GM23338 (cell line): ENCODE data around the gene UQCC3.
A peak's percentile ranks its signal among the peaks of the same experiment; 100 is the strongest.

Experiments used
- EZH2 ChIP-seq: fragments of 200-600 bp; sonication (generic); IDR thresholded peaks from one replicate; pipeline ENCODE4 v1.8.0; 2017; ENCODE audit warnings: antibody characterized with exemption, mild to moderate bottlenecking, low read depth; ENCODE audit not compliant: unreplicated experiment
- EZH2phosphoT487 ChIP-seq: fragments of 200-600 bp; sonication (generic); IDR thresholded peaks from one replicate; pipeline ENCODE4 v1.8.1; 2018; ENCODE audit warnings: antibody characterized with exemption; ENCODE audit not compliant: unreplicated experiment
- POLR2AphosphoS5 ChIP-seq: IDR thresholded peaks from 2 replicates; pipeline ENCODE4 v1.6.1; 2016; ENCODE audit warnings: antibody characterized with exemption, low read depth
- ZNF114 ChIP-seq: fragments of 250-450 bp; sonication (Bioruptor Pico); IDR thresholded peaks from 2 replicates; pipeline ENCODE4 v1.5.0; 2020; ENCODE audit warnings: mild to moderate bottlenecking, moderate library complexity
- ZNF331 ChIP-seq: fragments of 250-450 bp; sonication (Bioruptor Pico); IDR thresholded peaks from 2 replicates; pipeline ENCODE4 v1.5.0; 2020; ENCODE audit warnings: low read depth, mild to moderate bottlenecking, moderate library complexity
- TF ChIP-seq, protein P1 (sequence below), 2 experiments: fragments of 200-600 bp in 1 of 2; sonication (generic) in 1 of 2; conservative IDR thresholded peaks; 2 replicates each; pipeline versions ENCODE4 v1.5.1 to v1.6.1; 2016 to 2017; ENCODE audit warnings: antibody characterized with exemption in 2 of 2, low read depth in 2 of 2, mild to moderate bottlenecking in 2 of 2, moderate library complexity in 1 of 2
- TF ChIP-seq, protein P2 (sequence below): IDR thresholded peaks from 2 replicates; pipeline ENCODE4 v1.6.1; 2016; ENCODE audit warnings: antibody characterized with exemption

DNA sequence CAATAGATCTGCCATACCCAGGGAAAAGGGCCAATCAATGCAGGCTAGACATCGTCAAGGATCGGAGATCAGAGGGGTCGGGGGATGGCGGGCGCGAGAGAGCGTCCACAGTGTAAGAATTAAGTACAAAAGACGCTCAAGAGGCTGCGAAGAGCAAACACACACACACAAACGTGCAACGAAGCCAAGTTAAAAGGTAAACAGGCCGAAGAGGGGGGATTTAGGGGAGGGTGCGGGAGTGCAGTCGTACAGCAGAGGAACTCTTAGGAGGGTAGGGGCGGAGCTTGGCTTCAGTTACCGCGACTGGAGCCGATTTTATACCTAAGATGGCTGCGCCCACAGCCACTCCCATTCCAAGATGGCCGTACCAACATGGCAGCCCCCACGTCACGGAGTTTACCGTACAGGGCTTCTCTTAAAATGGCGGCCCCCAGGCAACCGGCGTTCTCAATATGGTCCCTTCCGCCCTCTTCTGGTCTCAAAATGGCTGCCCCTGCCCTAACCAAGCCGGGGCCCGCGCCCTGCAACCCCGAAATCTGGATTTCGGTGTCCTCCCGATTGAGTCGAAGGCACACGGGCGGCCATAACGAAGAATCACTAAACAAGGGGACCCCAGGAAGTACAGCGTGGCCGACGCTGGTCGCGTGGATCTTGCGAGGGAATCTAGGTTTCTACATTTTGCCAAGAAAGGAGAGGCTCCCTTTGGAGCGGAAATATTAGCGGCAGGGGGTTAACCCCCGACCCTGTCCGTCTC lies 38.0 kb downstream of the UQCC3 start:
- TF ChIP-seq, protein P1, sequence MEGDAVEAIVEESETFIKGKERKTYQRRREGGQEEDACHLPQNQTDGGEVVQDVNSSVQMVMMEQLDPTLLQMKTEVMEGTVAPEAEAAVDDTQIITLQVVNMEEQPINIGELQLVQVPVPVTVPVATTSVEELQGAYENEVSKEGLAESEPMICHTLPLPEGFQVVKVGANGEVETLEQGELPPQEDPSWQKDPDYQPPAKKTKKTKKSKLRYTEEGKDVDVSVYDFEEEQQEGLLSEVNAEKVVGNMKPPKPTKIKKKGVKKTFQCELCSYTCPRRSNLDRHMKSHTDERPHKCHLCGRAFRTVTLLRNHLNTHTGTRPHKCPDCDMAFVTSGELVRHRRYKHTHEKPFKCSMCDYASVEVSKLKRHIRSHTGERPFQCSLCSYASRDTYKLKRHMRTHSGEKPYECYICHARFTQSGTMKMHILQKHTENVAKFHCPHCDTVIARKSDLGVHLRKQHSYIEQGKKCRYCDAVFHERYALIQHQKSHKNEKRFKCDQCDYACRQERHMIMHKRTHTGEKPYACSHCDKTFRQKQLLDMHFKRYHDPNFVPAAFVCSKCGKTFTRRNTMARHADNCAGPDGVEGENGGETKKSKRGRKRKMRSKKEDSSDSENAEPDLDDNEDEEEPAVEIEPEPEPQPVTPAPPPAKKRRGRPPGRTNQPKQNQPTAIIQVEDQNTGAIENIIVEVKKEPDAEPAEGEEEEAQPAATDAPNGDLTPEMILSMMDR (conservative IDR thresholded peaks at IDR 0.05; ENCODE audit: low read depth in 2 of 2) = no peak
- TF ChIP-seq EZH2phosphoT487 (no peak), EZH2 (no peak), POLR2AphosphoS5 (peak; percentile 66), ZNF331 (CRISPR knock-in tag) (no peak), ZNF114 (CRISPR knock-in tag) (peak; percentile 95)
- TF ChIP-seq, protein P2, sequence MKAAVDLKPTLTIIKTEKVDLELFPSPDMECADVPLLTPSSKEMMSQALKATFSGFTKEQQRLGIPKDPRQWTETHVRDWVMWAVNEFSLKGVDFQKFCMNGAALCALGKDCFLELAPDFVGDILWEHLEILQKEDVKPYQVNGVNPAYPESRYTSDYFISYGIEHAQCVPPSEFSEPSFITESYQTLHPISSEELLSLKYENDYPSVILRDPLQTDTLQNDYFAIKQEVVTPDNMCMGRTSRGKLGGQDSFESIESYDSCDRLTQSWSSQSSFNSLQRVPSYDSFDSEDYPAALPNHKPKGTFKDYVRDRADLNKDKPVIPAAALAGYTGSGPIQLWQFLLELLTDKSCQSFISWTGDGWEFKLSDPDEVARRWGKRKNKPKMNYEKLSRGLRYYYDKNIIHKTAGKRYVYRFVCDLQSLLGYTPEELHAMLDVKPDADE = peak; percentile 89
